Smooth muscle cell (in vitro differentiated cells): ENCODE data around the gene SLIT1. TPM values are rescaled to one million over a fixed set of nuclear protein-coding genes. Genes with fewer than 3 reads are reported as not detected.

Source experiments
- DNase-seq: peaks from one replicate; lab custom pipeline; 2025; ENCODE audit not compliant: unreplicated experiment; lab: John Stamatoyannopoulos, UW
- H2AFZ ChIP-seq: fragments of 200-600 bp; sonication (generic); 2 replicates; pipeline ENCODE4 v1.6.0; 2016; ENCODE audit warnings: antibody characterized with exemption, low read depth, mild to moderate bottlenecking
- H3F3A ChIP-seq: fragments of 200-600 bp; sonication (generic); 2 replicates; pipeline ENCODE4 v1.6.0; 2017; ENCODE audit warnings: antibody characterized with exemption, low read depth
- H3K27ac ChIP-seq: fragments of 200-600 bp; sonication (generic); 2 replicates; pipeline ENCODE4 v1.5.1; 2016; ENCODE audit warnings: low read depth, mild to moderate bottlenecking
- H3K27me3 ChIP-seq: fragments of 200-600 bp; sonication (generic); 2 replicates; pipeline ENCODE4 v1.6.1; 2016; ENCODE audit warnings: low read depth, mild to moderate bottlenecking
- H3K36me3 ChIP-seq: fragments of 200-600 bp; sonication (generic); 2 replicates; pipeline ENCODE4 v1.5.1; 2016; ENCODE audit warnings: low read depth
- H3K4me1 ChIP-seq: fragments of 200-600 bp; sonication (generic); 2 replicates; pipeline ENCODE4 v1.5.1; 2016; ENCODE audit warnings: low read depth
- H3K4me2 ChIP-seq: fragments of 200-600 bp; sonication (generic); 2 replicates; pipeline ENCODE4 v1.6.0; 2016; ENCODE audit warnings: mild to moderate bottlenecking
- H3K4me3 ChIP-seq: fragments of 200-600 bp; sonication (generic); 2 replicates; pipeline ENCODE4 v1.5.1; 2016; ENCODE audit warnings: mild to moderate bottlenecking
- H3K79me2 ChIP-seq: fragments of 200-600 bp; sonication (generic); 2 replicates; pipeline ENCODE4 v1.6.0; 2016; ENCODE audit warnings: low read depth, mild to moderate bottlenecking
- H3K9ac ChIP-seq: fragments of 200-600 bp; sonication (generic); 2 replicates; pipeline ENCODE4 v1.6.0; 2016; ENCODE audit warnings: low read depth
- H3K9me3 ChIP-seq: fragments of 200-600 bp; sonication (generic); replicated peaks from 2 replicates; pipeline ENCODE4 v1.5.1; 2016; ENCODE audit warnings: low read depth
- H4K20me1 ChIP-seq: fragments of 200-600 bp; sonication (generic); 2 replicates; pipeline ENCODE4 v1.6.0; 2016; ENCODE audit warnings: low read depth
- WGBS: methylation state at CpG from one replicate; pipeline ENCODE4 v1.1.7; 2016; ENCODE audit warnings: low lambda C conversion rate; 5-methylcytosine and 5-hydroxymethylcytosine counted together
- polyA plus RNA-seq: library from polyadenylated mRNA; unstranded; fragments of >200 nt; fragmentation: Nextera tagmentation; extraction: Ambion mirVana; gene quantifications from 2 replicates; pipeline ENCODE4 v1.2.1, GENCODE V29; 2016
- total RNA-seq: library from RNA; depleted of rRNA; stranded (reverse); fragments of >200 nt; gene quantifications from 2 replicates; pipeline ENCODE4 v1.2.3, GENCODE V29; 2014
- TF ChIP-seq, protein P1 (sequence below): fragments of 200-600 bp; sonication (generic); IDR thresholded peaks from 2 replicates; pipeline ENCODE4 v1.5.1; 2017; ENCODE audit warnings: borderline replicate concordance, mild to moderate bottlenecking, antibody characterized with exemption; ENCODE audit not compliant: insufficient read depth, poor library complexity, severe bottlenecking

Gene SLIT1
- total and polyA plus RNA-seq, 2 experiments from 2014 or later: 0.15 TPM; not detected in 1

DNA sequence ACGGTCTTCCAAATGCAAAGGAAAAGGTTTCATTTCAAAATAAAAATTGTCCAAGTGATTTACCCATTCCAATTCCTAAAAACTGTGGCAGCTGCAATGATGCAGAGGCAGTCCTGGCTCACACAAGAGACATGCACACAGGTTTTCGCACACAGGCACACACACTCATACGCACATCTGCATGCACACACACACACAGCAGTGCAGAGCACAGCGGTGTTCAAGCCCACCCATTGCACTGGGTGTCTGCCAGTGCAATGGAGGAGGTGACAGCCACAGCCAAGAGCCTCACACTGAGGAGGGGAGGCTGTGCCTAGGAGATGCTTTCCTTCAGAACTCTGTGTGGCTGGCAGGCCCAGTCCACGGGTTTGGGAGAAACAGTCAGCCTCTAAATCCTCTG, 123.7 kb downstream of the SLIT1 start:
- TF ChIP-seq, protein P1, sequence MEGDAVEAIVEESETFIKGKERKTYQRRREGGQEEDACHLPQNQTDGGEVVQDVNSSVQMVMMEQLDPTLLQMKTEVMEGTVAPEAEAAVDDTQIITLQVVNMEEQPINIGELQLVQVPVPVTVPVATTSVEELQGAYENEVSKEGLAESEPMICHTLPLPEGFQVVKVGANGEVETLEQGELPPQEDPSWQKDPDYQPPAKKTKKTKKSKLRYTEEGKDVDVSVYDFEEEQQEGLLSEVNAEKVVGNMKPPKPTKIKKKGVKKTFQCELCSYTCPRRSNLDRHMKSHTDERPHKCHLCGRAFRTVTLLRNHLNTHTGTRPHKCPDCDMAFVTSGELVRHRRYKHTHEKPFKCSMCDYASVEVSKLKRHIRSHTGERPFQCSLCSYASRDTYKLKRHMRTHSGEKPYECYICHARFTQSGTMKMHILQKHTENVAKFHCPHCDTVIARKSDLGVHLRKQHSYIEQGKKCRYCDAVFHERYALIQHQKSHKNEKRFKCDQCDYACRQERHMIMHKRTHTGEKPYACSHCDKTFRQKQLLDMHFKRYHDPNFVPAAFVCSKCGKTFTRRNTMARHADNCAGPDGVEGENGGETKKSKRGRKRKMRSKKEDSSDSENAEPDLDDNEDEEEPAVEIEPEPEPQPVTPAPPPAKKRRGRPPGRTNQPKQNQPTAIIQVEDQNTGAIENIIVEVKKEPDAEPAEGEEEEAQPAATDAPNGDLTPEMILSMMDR: no peak
- no peak overlapping the region for H2AFZ ChIP-seq
- H3K36me3 ChIP-seq: no peaks in the 10 kb centered on the region
- H4K20me1 ChIP-seq: no peaks in the 10 kb centered on the region
- no peaks in the 10 kb centered on the region for H3F3A ChIP-seq
- no peak overlapping the region for H3K4me3 ChIP-seq
- no peaks in the 10 kb centered on the region for H3K4me1 ChIP-seq
- DNase-seq: no peak
- H3K9ac ChIP-seq: no peak overlapping the region
- H3K27ac ChIP-seq: no peak overlapping the region
- 93% methylated on average over 5 of the region's 5 CpGs for WGBS
- no peaks in the 10 kb centered on the region for H3K79me2 ChIP-seq
- no peak overlapping the region for H3K4me2 ChIP-seq
- no peaks in the 10 kb centered on the region for H3K27me3 ChIP-seq
- no peaks in the 10 kb centered on the region for H3K9me3 ChIP-seq

DNA sequence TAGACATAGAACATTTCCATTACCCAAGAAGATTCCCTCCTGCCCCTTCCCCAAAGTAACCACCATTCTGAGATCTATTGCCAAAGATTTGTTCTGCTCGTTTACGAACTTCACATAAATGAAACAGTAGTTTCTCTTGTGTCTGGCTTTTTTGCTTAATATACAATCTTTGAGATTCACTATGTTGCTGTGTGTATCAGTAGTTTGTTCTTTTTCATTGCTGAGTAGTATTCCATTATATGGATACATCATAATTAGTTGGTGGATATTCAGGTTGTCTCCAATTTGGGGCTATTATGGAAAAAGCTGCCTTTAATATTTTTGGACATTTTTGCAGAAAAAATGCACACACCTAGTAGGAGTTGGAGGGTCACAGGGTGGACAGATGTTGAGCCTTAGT, 124.3 kb downstream of the SLIT1 start:
- H3K27me3 ChIP-seq: no peaks in the 10 kb centered on the region
- no peaks in the 10 kb centered on the region for H3K36me3 ChIP-seq
- WGBS: 89% methylated on average over 2 of the region's 2 CpGs
- H3K79me2 ChIP-seq: no peaks in the 10 kb centered on the region
- H3K4me2 ChIP-seq: no peak overlapping the region
- no peak for DNase-seq
- TF ChIP-seq, protein P1: no peak
- H3K9ac ChIP-seq: no peak overlapping the region
- no peaks in the 10 kb centered on the region for H4K20me1 ChIP-seq
- H3F3A ChIP-seq: no peaks in the 10 kb centered on the region
- H3K4me1 ChIP-seq: no peaks in the 10 kb centered on the region
- no peak overlapping the region for H3K4me3 ChIP-seq
- H3K27ac ChIP-seq: no peak overlapping the region
- H3K9me3 ChIP-seq: no peaks in the 10 kb centered on the region
- H2AFZ ChIP-seq: no peak overlapping the region

DNA sequence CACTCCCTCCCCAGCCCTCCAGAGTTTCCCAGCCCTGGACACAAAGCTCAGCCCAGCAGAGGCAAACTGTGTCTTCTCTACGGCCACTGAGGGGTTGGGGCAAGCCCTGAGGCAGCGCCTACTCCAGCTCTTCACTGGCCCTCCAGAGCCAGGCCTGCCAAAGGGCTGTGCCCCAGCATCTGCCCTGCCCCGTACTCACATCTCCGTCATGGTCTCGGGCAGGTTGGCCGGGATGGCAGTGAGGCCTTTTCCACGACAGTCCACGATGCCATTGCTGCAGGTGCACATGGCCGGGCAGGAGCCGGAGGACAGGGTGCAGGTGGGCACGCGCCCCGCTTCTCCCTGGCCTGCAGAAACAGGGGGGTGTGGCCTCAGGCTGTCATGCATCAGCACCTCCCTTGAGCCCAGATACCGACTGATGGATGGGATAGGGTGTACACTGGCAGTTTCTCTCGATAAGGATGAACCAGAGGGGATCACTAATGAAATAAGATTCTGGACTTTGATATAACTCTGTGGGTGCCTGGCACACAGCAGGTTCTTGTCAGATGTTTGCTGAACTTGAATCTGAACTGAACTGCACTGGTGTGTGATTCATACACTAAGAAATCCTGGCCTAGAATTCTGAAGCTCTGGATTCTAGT, 125.2 kb downstream of the SLIT1 start:
- Histone ChIP-seq H3K4me1 (no peaks in the 10 kb centered on the region), H3K36me3 (no peaks in the 10 kb centered on the region), H4K20me1 (no peaks in the 10 kb centered on the region), H3K4me2 (no peak overlapping the region), H3F3A (no peaks in the 10 kb centered on the region), H3K4me3 (no peak overlapping the region), H3K9ac (no peak overlapping the region), H3K9me3 (no peaks in the 10 kb centered on the region), H2AFZ (no peak overlapping the region), H3K79me2 (no peaks in the 10 kb centered on the region), H3K27me3 (no peaks in the 10 kb centered on the region), H3K27ac (no peak overlapping the region)
- WGBS: 91% methylated on average over 15 of the region's 15 CpGs
- DNase-seq: no peak
- TF ChIP-seq, protein P1: no peak

DNA sequence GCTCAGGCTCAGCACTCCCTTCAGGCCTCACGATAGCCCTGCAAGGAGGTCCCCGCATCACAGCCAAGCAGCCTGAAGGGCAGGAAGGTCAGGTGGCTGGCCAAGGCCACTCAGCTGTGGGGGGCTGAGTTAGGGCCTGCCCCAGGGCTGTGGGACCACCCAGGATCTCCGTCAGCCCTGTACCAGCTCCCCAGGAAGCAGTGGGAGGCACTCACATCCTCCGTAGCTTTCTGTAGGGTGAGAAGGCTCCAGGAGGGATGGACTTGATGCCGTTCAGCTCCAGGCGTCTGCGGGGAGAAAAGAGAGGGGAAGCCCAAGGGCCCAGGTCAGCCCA, 125.9 kb downstream of the SLIT1 start:
- H3K4me1 ChIP-seq: no peaks in the 10 kb centered on the region
- no peaks in the 10 kb centered on the region for H3K9me3 ChIP-seq
- H3K4me3 ChIP-seq: no peak overlapping the region
- 69% methylated on average over 7 of the region's 7 CpGs for WGBS
- no peaks in the 10 kb centered on the region for H4K20me1 ChIP-seq
- H3K9ac ChIP-seq: no peak overlapping the region
- TF ChIP-seq, protein P1: no peak
- H2AFZ ChIP-seq: no peak overlapping the region
- H3K27me3 ChIP-seq: no peaks in the 10 kb centered on the region
- no peaks in the 10 kb centered on the region for H3F3A ChIP-seq
- no peaks in the 10 kb centered on the region for H3K79me2 ChIP-seq
- H3K4me2 ChIP-seq: no peak overlapping the region
- DNase-seq: no peak
- H3K27ac ChIP-seq: no peak overlapping the region
- H3K36me3 ChIP-seq: no peaks in the 10 kb centered on the region
